Breast epithelium (tissue), 4 donors: ENCODE measurements around the gene DUSP3. TPM values are rescaled to one million over a fixed set of nuclear protein-coding genes. Genes with fewer than 3 reads are reported as not detected.

Experiments
- DNase-seq, 2 donors: peaks; one replicate each; pipeline ENCODE4 v3.0.0-alpha.2; 2019; ENCODE audit warnings: low spot score in 2 of 2
- H3K27ac ChIP-seq, 2 donors: fragments of 200-600 bp; sonication (generic) in 1 of 2; one replicate each; pipeline ENCODE4 v1.5.1; 2016 to 2019; ENCODE audit warnings: mild to moderate bottlenecking in 1 of 2
- H3K27me3 ChIP-seq, 2 donors: fragments of 200-600 bp; sonication (generic) in 1 of 2; one replicate each; pipeline versions ENCODE4 v1.5.1 to v1.6.0; 2017 to 2019; ENCODE audit warnings: control low read depth in 1 of 2, mild to moderate bottlenecking in 1 of 2
- H3K36me3 ChIP-seq: fragments of 200-600 bp; one replicate; pipeline ENCODE4 v1.5.1; 2019
- H3K4me1 ChIP-seq, 2 donors: fragments of 200-600 bp; sonication (generic); one replicate each; pipeline ENCODE4 v1.5.1; 2016 to 2019; ENCODE audit warnings: control low read depth in 1 of 2
- H3K4me3 ChIP-seq, 3 donors: fragments of 200-600 bp; sonication (generic); 1 replicate in 2 of 3; 2 replicates in 1 of 3; pipeline ENCODE4 v1.5.1; 2016 to 2019; ENCODE audit warnings: mild to moderate bottlenecking in 3 of 3, moderate library complexity in 2 of 3
- H3K9me3 ChIP-seq, 2 donors: fragments of 200-600 bp; sonication (generic) in 1 of 2; one replicate each; pipeline ENCODE4 v1.5.1; 2016 to 2019; ENCODE audit warnings: control low read depth in 1 of 2
- CTCF ChIP-seq, 3 donors: fragments of 450-650 bp; IDR thresholded peaks; one replicate each; pipeline ENCODE4 v1.5.1; 2016 to 2017; ENCODE audit warnings: antibody characterized with exemption in 3 of 3, mild to moderate bottlenecking in 3 of 3, moderate library complexity in 3 of 3
- POLR2A ChIP-seq: fragments of 450-650 bp; IDR thresholded peaks from one replicate; pipeline ENCODE4 v1.6.1; 2016; ENCODE audit warnings: antibody characterized with exemption, mild to moderate bottlenecking, moderate library complexity
- POLR2AphosphoS5 ChIP-seq, 3 donors: sonication (generic); formaldehyde crosslinking; IDR thresholded peaks; one replicate each; pipeline ENCODE4 v1.6.1; 2017; ENCODE audit warnings: antibody characterized with exemption in 3 of 3
- intact Hi-C: fragments of 100-400 bp; cut with DNase I; formaldehyde crosslinking; loops from one replicate; pipeline ENCODE4 v1.15.1; 2023; ENCODE audit warnings: low total_unique reads
- total RNA-seq, 3 donors: library from RNA; depleted of rRNA; stranded (reverse); fragments of >200 nt; gene quantifications; one replicate each; pipeline ENCODE4 v1.1.0, GENCODE V29; 2016

Gene DUSP3
- total RNA-seq, 3 donors from 2014 or later, result 51.5 to 74.9 (median 62.6) TPM

- H3K36me3 ChIP-seq, result no peaks in the 10 kb centered on the region
- intact Hi-C loops, result no loop called here
- no peaks in the 10 kb centered on the region for H3K9me3 ChIP-seq
- DNase-seq, result peak in 1 of 2 donors; percentile 52
- H3K27ac ChIP-seq, result peak overlapping the region in 1 of 2 donors; percentile 13
- no peaks in the 10 kb centered on the region for H3K4me1 ChIP-seq
- H3K27me3 ChIP-seq, result no peaks in the 10 kb centered on the region
- peak; percentile 12 to 67 (median 40) for TF ChIP-seq CTCF (IDR thresholded peaks at IDR 0.05)
- TF ChIP-seq POLR2AphosphoS5 (IDR thresholded peaks at IDR 0.05), result peak in 1 of 3 donors; percentile 26
- TF ChIP-seq POLR2A, result no peak
- peak overlapping the region in 2 of 3 donors; percentile 25 to 30 for H3K4me3 ChIP-seq
Measured at GRCh38 chr17:43790311-43790940, 11.6 kb upstream of the DUSP3 start.

- Histone ChIP-seq H3K4me1 (no peaks in the 10 kb centered on the region), H3K4me3 (no peak overlapping the region), H3K27ac (no peak overlapping the region), H3K27me3 (no peaks in the 10 kb centered on the region), H3K9me3 (no peaks in the 10 kb centered on the region), H3K36me3 (no peaks in the 10 kb centered on the region)
- intact Hi-C loops, result no loop called here
- no peak for DNase-seq
- TF ChIP-seq CTCF (IDR thresholded peaks at IDR 0.05) (no peak), POLR2AphosphoS5 (IDR thresholded peaks at IDR 0.05) (no peak), POLR2A (no peak)
Measured at GRCh38 chr17:43789482-43789881, 10.7 kb upstream of the DUSP3 start.

DNA sequence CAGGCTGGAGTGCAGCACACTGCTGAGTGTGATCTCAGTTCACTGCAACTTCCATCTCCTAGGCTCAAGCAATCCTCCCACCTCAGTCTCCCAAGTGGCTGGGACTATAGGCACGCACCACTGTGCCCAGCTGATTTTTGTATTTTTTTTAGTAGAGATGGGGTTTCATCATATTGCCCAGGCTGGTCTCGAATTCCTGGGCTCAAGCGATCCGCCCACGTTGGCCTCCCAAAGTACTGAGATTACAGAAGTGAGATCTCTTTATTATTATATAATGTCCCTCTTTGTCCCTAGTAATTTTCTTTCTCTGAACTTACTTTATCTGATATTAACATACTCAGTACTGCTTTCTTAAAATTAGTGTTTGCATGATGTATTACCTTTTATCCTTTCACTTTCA is 9.8 kb upstream of the DUSP3 start:
- Histone ChIP-seq H3K27ac (no peak overlapping the region), H3K9me3 (no peaks in the 10 kb centered on the region), H3K36me3 (no peaks in the 10 kb centered on the region), H3K27me3 (no peaks in the 10 kb centered on the region), H3K4me1 (no peaks in the 10 kb centered on the region), H3K4me3 (no peak overlapping the region)
- intact Hi-C loops, result no loop called here
- DNase-seq, result no peak
- no peak for TF ChIP-seq CTCF (IDR thresholded peaks at IDR 0.05)
- no peak for TF ChIP-seq POLR2A
- TF ChIP-seq POLR2AphosphoS5 (IDR thresholded peaks at IDR 0.05), result no peak

DNA sequence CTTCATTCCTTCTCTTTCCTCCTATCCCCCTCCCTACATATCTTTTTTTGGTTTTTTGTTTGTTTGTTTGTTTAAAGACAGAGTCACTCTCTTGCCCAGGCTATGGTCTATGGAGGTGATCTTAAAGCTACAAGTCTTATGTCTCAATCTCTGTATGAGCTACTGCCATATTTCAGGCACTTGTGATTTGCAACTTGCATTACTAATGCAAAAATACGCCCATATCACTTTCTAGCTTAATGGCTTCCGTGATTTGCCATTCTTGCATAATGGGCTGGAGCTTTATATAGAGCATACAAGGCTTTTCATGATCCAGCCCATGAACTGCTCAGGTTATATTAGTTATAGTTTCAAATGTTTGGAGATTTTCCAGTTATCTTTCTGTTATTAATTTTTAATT is 9.0 kb upstream of the DUSP3 start:
- no peaks in the 10 kb centered on the region for H3K4me1 ChIP-seq
- intact Hi-C loops, result no loop called here
- H3K4me3 ChIP-seq, result no peak overlapping the region
- no peaks in the 10 kb centered on the region for H3K27me3 ChIP-seq
- TF ChIP-seq POLR2AphosphoS5 (IDR thresholded peaks at IDR 0.05) (no peak), POLR2A (no peak), CTCF (IDR thresholded peaks at IDR 0.05) (no peak)
- H3K36me3 ChIP-seq, result no peaks in the 10 kb centered on the region
- H3K27ac ChIP-seq, result no peak overlapping the region
- no peak for DNase-seq
- no peaks in the 10 kb centered on the region for H3K9me3 ChIP-seq

DNA sequence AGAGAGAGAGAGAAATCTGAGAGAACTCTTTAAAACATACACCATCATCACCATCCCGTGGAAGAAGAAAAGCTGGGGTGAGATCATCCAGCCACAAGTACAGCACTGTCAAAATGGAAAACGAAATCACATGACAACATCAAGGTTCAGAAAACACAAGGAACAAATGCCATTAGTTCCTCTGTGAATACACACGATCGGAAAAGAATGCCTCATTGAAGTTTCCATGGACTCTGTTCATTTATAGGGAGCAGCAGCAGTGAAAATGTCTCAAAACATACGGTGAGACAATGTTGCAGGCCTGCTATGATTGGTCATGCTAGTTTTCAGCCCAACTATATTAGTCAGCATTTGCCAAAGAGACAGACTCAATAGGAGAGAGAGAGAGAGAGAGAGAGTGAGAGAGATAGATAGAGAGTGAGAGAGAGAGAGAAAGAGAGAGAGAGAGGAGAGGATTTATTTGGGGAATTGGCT is 5.9 kb upstream of the DUSP3 start:
- H3K4me3 ChIP-seq, result no peak overlapping the region
- H3K9me3 ChIP-seq, result no peaks in the 10 kb centered on the region
- no peaks in the 10 kb centered on the region for H3K27me3 ChIP-seq
- no peaks in the 10 kb centered on the region for H3K36me3 ChIP-seq
- no peaks in the 10 kb centered on the region for H3K4me1 ChIP-seq
- TF ChIP-seq CTCF (IDR thresholded peaks at IDR 0.05) (no peak), POLR2A (no peak), POLR2AphosphoS5 (IDR thresholded peaks at IDR 0.05) (no peak)
- no peak overlapping the region for H3K27ac ChIP-seq
- no peak for DNase-seq
- intact Hi-C loops, result no loop called here
